SK-N-SH treated with all-trans-retinoic acid at 6 μM for 48 hours (cell line): ENCODE measurements around the gene CYSLTR1.

Source experiments
- ATAC-seq: fragments of 200-7000 bp; cut with Tn5 transposase; 3 replicates; pipeline ENCODE4 v1.9.1; 2020; ENCODE audit warnings: mild to moderate bottlenecking, moderate library complexity
- BACH2 ChIP-seq: fragments of 250-450 bp; sonication (Bioruptor Pico); IDR thresholded peaks from 2 replicates; pipeline ENCODE4 v1.9.0; 2021; ENCODE audit warnings: mild to moderate bottlenecking, borderline replicate concordance
- CREB5 ChIP-seq: fragments of 250-450 bp; sonication (Bioruptor Pico); IDR thresholded peaks from 2 replicates; pipeline ENCODE4 v1.5.1; 2020; ENCODE audit warnings: low read depth, mild to moderate bottlenecking, moderate library complexity
- CSDC2 ChIP-seq: fragments of 250-450 bp; sonication (Bioruptor Pico); IDR thresholded peaks from 2 replicates; pipeline ENCODE4 v1.5.0; 2020; ENCODE audit warnings: mild to moderate bottlenecking, moderate library complexity
- CSRNP3 ChIP-seq: fragments of 250-450 bp; sonication (Bioruptor Pico); IDR thresholded peaks from 2 replicates; pipeline ENCODE4 v1.5.1; 2021; ENCODE audit warnings: mild to moderate bottlenecking, moderate library complexity
- GLIS3 ChIP-seq: fragments of 250-450 bp; sonication (Bioruptor Pico); IDR thresholded peaks from 2 replicates; pipeline ENCODE4 v1.5.0; 2020; ENCODE audit warnings: mild to moderate bottlenecking, moderate library complexity
- OSR1 ChIP-seq: fragments of 250-450 bp; sonication (Bioruptor Pico); IDR thresholded peaks from 2 replicates; pipeline ENCODE4 v1.8.0; 2022; ENCODE audit warnings: moderate library complexity, mild to moderate bottlenecking, inconsistent platforms
- RARB ChIP-seq: fragments of 250-450 bp; sonication (Bioruptor Pico); IDR thresholded peaks from 2 replicates; pipeline ENCODE4 v1.8.0; 2021; ENCODE audit warnings: mild to moderate bottlenecking, moderate library complexity
- TCF4 ChIP-seq: fragments of 250-450 bp; sonication (Bioruptor Pico); IDR thresholded peaks from 2 replicates; pipeline ENCODE4 v1.8.0; 2021; ENCODE audit warnings: mild to moderate bottlenecking, moderate library complexity, borderline replicate concordance
- TOX ChIP-seq: fragments of 250-450 bp; sonication (Bioruptor Pico); IDR thresholded peaks from 2 replicates; pipeline ENCODE4 v1.8.0; 2021; ENCODE audit warnings: mild to moderate bottlenecking, moderate library complexity, borderline replicate concordance
- TSHZ2 ChIP-seq: fragments of 250-450 bp; sonication (Bioruptor Pico); IDR thresholded peaks from 2 replicates; pipeline ENCODE4 v1.5.0; 2020; ENCODE audit warnings: mild to moderate bottlenecking, moderate library complexity
- ZFP3 ChIP-seq: fragments of 250-450 bp; sonication (Bioruptor Pico); IDR thresholded peaks from 2 replicates; pipeline ENCODE4 v1.5.0; 2020; ENCODE audit warnings: mild to moderate bottlenecking, moderate library complexity
- ZFP30 ChIP-seq: fragments of 450-650 bp; formaldehyde crosslinking; IDR thresholded peaks from 2 replicates; pipeline ENCODE4 v1.5.0; 2022; ENCODE audit warnings: mild to moderate bottlenecking, moderate library complexity
- ZNF565 ChIP-seq: fragments of 450-650 bp; formaldehyde crosslinking; conservative IDR thresholded peaks from 2 replicates; pipeline ENCODE4 v1.5.0; 2020; ENCODE audit warnings: low read depth, mild to moderate bottlenecking, moderate library complexity
- ZNF70 ChIP-seq: fragments of 450-650 bp; formaldehyde crosslinking; IDR thresholded peaks from 2 replicates; pipeline ENCODE4 v1.5.0; 2020; ENCODE audit warnings: mild to moderate bottlenecking, moderate library complexity
- ZNF8 ChIP-seq: fragments of 450-650 bp; formaldehyde crosslinking; IDR thresholded peaks from 2 replicates; pipeline ENCODE4 v1.5.0; 2020; ENCODE audit warnings: mild to moderate bottlenecking, moderate library complexity
- TF ChIP-seq, protein P1 (sequence below): fragments of 250-450 bp; sonication (Bioruptor Pico); IDR thresholded peaks from 2 replicates; pipeline ENCODE4 v1.8.0; 2021; ENCODE audit warnings: low read depth, mild to moderate bottlenecking, moderate library complexity, borderline replicate concordance

CYSLTR1 gene

DNA sequence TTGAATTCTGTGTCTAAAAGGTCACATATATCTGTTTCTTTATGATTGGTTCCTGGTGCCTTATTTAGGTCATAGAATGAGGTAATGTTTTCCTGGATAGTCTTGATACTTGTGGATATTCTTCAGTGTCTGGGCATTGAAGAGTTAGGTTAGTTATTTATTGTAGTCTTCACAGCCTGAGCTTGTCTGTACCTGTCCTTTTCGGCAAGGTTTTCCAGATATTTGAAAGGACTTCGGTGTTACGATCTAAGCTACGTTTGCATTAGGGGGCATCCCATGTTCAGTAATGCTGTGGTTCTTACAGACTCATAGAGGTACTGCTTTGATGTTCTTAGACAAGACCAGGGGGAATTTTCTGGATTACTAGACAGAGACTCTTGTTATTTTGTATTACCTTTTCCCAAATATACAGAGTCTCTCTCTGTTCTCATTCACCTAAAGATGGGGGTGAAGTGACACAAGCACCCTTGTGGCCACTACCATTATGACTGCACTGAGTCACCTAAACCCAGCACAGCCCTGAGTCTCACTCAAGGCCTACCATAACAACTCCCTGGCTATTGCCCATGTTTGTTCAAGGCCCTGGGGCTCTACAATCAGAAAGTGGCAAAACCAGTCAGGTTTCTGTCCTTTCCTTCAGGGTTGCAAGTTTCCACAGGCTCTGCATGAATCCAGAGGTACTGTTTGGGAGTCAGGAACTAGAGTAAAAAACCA, 30.1 kb upstream of the CYSLTR1 start:
- ATAC-seq = no peak
- no peak for TF ChIP-seq BACH2

GRCh38 chrX:78333521-78333920, 6.1 kb upstream of the CYSLTR1 start:
- no peak for ATAC-seq
- TF ChIP-seq, protein P1, sequence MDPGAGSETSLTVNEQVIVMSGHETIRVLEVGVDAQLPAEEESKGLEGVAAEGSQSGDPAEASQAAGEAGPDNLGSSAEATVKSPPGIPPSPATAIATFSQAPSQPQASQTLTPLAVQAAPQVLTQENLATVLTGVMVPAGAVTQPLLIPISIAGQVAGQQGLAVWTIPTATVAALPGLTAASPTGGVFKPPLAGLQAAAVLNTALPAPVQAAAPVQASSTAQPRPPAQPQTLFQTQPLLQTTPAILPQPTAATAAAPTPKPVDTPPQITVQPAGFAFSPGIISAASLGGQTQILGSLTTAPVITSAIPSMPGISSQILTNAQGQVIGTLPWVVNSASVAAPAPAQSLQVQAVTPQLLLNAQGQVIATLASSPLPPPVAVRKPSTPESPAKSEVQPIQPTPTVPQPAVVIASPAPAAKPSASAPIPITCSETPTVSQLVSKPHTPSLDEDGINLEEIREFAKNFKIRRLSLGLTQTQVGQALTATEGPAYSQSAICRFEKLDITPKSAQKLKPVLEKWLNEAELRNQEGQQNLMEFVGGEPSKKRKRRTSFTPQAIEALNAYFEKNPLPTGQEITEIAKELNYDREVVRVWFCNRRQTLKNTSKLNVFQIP (CRISPR knock-in tag) = no peak

DNA sequence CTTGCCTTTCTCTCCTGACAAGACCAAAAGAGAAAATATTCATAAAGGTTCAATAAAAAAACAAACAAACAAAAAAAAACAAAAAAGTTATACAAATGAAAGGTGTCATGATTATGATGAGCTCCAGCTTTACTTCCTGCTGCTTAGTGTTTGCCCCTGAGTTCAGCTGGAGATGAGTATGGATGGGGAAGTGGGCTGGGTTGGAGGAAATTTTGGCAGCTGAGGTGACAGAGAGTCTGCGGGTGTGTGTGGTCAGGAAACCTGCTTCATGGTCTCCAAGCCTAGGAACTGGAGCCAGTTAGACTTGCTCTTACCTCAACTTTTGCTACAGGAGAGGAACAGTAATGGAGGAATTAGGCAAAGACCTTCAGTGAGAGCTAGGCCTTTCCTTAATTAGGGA, 4.3 kb upstream of the CYSLTR1 start:
- TF ChIP-seq CREB5 (CRISPR knock-in tag) (no peak), GLIS3 (CRISPR knock-in tag) (no peak), ZFP3 (CRISPR knock-in tag) (no peak), TCF4 (CRISPR knock-in tag) (no peak), ZNF8 (CRISPR knock-in tag) (no peak), BACH2 (no peak), RARB (CRISPR knock-in tag) (no peak), TSHZ2 (CRISPR knock-in tag) (no peak), CSRNP3 (CRISPR knock-in tag) (no peak)
- TF ChIP-seq, all 23 proteins: peak for 0
- ATAC-seq = no peak

- ATAC-seq = no peak
- no peak for TF ChIP-seq TSHZ2 (CRISPR knock-in tag)
- TF ChIP-seq BACH2 = no peak
- TF ChIP-seq ZFP30 (CRISPR knock-in tag) = no peak
- TF ChIP-seq ZNF565 (CRISPR knock-in tag) = no peak
- no peak for TF ChIP-seq ZNF70 (CRISPR knock-in tag)
- no peak for TF ChIP-seq TOX
- TF ChIP-seq ZNF8 (CRISPR knock-in tag) = no peak
- no peak for TF ChIP-seq CSDC2
- no peak for TF ChIP-seq OSR1 (CRISPR knock-in tag)
Measured at GRCh38 chrX:78330540-78330939, 3.1 kb upstream of the CYSLTR1 start.

DNA sequence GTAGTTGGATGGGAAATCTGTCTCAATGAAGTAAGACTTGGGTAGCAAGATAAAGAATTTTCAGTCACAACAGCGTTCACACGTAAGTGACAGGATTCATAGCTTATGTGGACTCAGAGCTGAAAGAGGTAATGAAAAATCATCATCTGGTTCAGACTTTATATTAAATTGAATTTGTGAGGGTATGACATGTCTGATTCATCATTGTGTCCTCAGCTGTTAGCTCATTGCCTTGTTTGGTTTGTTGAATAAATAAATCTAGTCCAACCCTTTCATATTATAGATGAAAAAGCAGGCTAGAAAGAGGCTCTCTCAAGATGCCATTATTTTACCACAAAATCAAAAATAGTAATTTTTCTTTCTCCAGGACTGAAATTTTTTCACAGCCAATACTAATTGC, 2.7 kb upstream of the CYSLTR1 start:
- TF ChIP-seq ZFP3 (CRISPR knock-in tag) = no peak
- TF ChIP-seq ZNF8 (CRISPR knock-in tag) = no peak
- no peak for TF ChIP-seq ZNF70 (CRISPR knock-in tag)
- no peak for TF ChIP-seq GLIS3 (CRISPR knock-in tag)
- no peak for TF ChIP-seq ZNF565 (CRISPR knock-in tag)
- ATAC-seq = no peak
